DMS 273 (cell line): ENCODE measurements around the gene ELMOD3.
A peak's percentile ranks its signal among the peaks of the same experiment; 100 is the strongest.
"Not testable (repeated sequence)": the region's sequence is repeated elsewhere in the genome, so short reads cannot be mapped to it uniquely, and the experiment has no call there.

ENCODE experiments used
- DNase-seq: peaks from one replicate; lab custom pipeline; 2025; ENCODE audit not compliant: unreplicated experiment; lab: John Stamatoyannopoulos, UW

The ELMOD3 gene

DNA sequence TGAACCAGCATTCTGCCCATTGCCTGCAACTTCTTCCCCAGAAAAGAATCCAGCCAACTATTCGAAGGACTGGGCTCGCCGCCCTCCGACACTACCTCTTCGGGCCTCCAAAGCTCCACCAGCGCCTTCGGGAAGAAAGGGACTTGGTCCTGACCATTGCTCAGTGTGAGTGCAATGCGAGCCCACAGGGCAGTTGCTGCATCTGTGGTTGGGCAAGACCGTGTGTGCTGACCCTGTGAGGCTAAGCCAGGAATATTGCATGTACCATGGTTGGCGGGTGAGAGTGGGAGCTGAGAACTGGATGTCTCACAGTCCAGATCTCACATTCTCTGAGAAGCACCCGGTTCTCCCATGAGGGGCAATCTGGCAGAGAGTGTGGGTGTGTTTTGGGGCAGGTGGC is 16.5 kb downstream of the ELMOD3 start:
- DNase-seq = no peak

DNA sequence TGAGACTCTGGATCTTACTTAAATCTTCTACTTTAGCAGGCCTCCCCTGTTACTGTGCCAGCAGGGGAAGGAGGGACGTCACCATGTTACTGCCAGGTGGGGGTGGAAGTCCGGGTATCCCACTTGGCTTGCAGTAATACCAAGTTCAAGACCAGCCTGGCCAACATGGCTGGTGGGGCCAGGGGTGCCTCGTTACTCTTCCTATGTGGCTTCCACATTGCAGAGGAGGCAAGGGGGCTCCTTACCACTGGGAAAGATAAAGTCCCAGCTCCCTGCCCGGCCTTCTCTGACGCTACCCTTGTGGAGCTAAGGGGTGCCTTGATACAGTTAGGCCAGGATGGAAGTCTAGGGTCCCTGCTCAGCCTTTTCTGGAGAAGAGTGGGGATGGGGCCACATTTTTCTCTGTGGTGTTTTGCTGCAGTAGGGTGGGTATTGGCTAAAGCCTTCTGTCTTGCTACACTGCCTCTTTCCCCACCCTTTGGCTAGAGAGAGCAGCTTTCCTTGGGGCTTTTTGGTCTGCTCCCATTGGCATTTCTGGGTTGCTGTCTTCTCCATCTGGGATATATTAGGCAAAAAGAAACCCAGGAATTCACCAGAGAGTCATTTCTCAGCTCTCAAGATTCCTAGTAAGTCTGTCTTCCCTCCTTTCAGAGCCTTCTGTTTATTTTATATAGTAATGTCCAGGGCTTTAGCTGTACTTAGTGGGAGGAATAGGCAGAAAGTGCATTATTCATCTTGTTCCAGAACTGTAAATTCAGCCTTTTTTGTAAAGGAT is 21.9 kb downstream of the ELMOD3 start:
- DNase-seq = no peak

GRCh38 chr2:85377083-85377482 is 22.5 kb downstream of the ELMOD3 start:
- DNase-seq = no peak

- DNase-seq = no peak
Measured at GRCh38 chr2:85378257-85378656, 23.7 kb downstream of the ELMOD3 start.

DNA sequence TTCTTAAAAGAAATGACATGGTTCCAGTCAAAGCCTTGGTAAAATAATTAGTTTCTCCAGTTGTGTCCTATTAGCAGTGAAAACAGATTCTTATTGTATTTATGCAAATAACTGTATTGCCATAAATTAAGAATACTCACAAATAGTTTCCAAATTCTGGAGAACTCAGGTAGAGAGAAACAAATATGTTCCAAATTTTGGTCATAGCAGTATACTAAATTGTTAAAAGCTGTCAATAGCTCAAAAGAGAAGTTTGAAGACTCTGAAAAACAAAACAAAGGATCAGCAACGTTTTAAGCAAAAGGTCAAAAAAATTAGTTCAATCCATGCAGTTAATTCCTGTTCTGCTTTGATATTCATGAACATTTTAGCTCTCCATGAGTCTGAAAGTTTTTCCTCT is 25.5 kb downstream of the ELMOD3 start:
- DNase-seq = no peak

DNA sequence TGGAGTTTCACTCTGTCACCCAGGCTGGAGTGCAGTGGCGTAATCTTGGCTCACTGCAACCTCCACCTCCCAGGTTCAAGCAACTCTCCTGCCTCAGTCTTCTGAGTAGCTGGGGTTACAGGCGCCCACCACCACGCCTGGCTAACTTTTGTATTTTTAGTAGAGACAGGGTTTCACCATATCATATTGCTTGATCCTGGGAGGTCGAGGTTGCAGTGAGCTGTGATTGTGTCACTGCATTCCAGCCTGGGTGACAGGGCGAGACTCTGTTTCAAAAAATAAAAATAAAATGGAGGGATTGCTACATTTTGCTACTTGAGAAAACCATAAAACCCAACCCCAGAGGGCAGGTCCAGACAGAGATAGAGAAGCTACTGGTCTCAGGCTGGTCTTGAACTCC is 28.6 kb downstream of the ELMOD3 start:
- not testable (repeated sequence) for DNase-seq

GRCh38 chr2:85383850-85384249 is 29.3 kb downstream of the ELMOD3 start:
- DNase-seq = no peak

DNA sequence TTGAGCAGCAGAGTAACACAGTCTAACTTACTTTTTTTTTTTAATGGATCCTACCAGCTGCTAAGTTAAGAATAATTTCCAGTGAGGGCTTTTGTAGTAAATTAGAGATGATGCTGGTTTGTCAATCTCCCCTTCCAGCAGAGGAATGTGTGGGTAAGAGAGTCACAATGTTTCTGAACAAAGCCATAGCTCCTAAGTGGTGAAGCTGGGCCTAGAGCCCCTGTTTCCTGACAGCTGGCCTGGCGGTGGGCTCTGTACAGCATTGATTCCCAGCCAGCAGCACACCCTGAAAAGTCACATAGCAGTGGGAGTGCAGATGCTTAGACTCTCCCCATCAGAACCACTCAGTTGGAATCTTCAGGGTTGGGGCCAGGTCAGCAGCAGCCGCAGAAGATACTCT is 31.2 kb downstream of the ELMOD3 start:
- no peak for DNase-seq

GRCh38 chr2:85387754-85388153 is 33.2 kb downstream of the ELMOD3 start:
- DNase-seq = no peak

- DNase-seq = no peak
Measured at GRCh38 chr2:85388878-85389538, 34.4 kb downstream of the ELMOD3 start.

- peak; percentile 79 for DNase-seq
Measured at GRCh38 chr2:85390941-85391669, 36.5 kb downstream of the ELMOD3 start.

- no peak for DNase-seq
Measured at GRCh38 chr2:85393836-85394235, 39.3 kb downstream of the ELMOD3 start.

DNA sequence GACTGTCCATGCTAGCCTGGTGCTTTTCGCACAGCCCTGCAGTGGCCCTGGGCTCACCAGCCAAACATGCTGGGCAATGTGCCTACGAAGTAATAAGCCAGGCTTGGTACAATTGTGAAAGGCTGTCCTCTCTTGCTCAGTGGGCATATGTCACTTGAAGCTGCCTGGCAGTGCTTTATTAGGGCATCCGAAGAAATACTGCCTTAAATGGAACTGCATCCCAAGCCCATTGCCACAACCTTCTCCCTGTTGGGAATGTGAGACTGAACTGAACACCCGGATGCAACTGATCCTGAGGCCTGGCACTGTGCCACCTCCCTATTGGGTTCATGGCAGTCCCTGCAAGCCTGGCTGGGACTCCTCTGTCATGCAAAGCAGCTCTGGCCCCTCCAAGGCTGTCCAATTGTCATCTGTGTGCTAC is 39.7 kb downstream of the ELMOD3 start:
- peak; percentile 58 for DNase-seq

- no peak for DNase-seq
Measured at GRCh38 chr2:85394976-85395375, 40.4 kb downstream of the ELMOD3 start.

DNA sequence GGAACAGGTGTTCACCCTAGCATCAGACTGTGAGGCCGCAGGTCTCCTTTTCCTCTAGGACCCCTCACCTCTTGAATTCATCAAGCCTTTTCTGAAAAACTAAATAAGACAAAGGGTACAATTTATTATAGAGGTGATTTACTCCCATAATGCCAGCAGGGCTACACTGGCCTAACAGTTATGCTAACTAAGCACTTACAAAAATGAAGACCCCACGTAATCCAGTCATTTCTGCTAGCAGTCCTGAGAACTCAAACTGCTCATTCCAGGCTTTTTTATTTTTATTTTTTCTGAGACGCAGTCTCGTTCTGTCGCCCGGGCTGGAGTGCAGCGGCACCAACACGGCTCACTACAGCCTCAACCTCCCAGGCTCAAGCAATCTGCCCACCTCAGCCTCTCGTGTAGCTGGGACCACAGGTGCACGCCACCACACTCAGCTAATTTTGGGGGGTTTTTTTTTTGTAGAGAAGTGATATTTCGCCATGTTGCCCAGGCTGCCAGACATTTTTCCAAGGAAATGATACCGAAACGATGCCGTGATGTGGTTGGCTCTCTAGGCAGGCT is 41.4 kb downstream of the ELMOD3 start:
- no peak for DNase-seq

DNA sequence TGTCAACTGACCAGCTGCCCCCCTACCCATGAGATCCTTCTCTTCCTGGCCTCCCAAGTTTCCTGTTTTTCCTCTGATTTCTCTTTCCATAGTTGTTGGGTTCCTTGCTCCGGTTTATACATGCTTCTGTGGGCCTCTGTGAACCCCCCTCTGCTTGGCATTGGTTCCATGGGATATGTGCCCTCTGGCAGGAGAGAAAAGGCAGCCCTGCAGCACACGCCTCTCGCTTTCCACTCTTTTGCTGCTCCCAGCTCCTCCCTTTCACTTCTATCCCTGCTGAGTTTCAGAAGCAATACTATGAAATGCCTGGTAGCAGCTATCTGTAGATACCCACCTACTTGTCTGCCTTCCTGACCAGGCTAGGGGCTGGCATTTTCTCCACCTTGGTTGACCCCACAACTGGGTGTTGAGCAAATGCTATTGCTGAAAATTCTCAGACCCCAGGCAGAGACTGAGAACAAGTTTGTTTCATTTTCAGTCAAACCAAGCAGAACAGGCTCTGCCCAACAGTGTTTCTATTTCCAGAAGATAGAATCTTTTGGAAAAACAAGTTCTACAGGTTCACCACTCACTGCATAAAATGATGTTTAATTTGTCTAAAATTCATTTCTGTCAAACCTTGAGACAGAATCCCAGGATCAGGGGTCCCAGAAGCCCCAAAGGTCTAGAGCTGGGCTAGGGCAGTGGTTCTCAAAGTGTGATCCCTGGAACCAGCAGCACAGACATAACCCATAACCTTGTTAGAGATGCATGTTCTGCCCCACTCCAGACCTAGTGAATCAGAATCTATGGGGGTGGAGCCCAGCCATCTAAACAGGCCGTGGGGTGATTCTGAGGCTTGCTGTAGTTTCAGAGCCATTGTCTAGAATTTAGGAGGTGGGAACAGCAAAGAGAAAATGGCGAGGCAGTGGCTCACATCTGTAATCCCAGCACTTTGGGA is 42.2 kb downstream of the ELMOD3 start:
- DNase-seq = no peak

- no peak for DNase-seq
Measured at GRCh38 chr2:85397925-85398331, 43.4 kb downstream of the ELMOD3 start.

DNA sequence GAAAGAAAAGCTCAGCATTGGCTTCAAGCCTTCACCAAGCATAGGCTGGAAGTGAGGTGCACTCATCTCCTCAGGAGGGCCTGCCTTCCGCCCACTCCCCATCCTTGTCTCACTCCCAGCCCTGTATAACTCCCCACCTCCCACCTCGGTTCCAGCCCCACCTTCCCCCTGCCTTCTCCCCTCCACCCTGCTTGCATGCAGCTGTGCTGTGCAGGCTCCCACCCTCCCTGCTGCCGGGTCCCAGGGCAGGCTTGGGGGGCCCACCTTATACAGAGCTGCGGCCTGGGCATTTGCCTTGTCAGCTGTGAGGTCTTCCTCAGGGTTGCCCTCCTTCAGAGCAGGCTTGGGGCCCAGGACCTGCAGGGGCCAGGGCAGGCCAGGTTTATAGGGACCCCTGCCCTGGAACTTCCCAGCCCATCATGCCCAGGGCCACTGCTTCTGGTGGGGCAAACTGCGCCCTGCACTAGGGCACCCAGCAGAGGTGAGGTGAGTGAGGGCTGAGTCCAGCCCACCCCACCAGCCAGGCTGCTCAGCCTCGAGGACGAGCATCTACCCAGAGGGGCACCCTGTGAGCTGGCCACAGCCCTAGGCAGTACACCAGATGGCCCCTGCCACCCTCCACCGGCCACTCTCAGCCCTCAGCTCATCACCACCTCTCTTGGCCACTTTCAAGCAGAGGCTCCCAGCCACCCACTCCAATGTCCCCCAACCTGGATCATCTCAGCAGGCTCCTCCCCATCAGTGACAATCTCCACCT is 44.0 kb downstream of the ELMOD3 start:
- DNase-seq = no peak

GRCh38 chr2:85399183-85399455 is 44.5 kb downstream of the ELMOD3 start:
- DNase-seq = no peak

GRCh38 chr2:85400023-85400422 is 45.5 kb downstream of the ELMOD3 start:
- no peak for DNase-seq
